A549 (cell line): ENCODE measurements around the gene TMSB10.
"Not testable (repeated sequence)": the region's sequence is repeated elsewhere in the genome, so short reads cannot be mapped to it uniquely, and the experiment has no call there.

Source experiments
- EP300 ChIP-seq, 2 experiments: fragments of >200 bp; sonication (Bioruptor Twin); formaldehyde crosslinking; IDR thresholded peaks; 2 replicates in 1 of 2; 3 replicates in 1 of 2; pipeline ENCODE4 v1.6.1; 2016 to 2017
- KDM1A ChIP-seq: fragments of 200-600 bp; sonication (generic); IDR thresholded peaks from 2 replicates; pipeline ENCODE4 v1.6.1; 2016; ENCODE audit warnings: low read depth, mild to moderate bottlenecking
- POLR2A ChIP-seq: IDR thresholded peaks from 2 replicates; pipeline ENCODE4 v1.6.1; 2012; ENCODE audit warnings: mild to moderate bottlenecking, low read length
- ZSCAN20 ChIP-seq: fragments of 250-450 bp; sonication (Bioruptor Pico); IDR thresholded peaks from 2 replicates; pipeline ENCODE4 v1.8.0; 2022; ENCODE audit warnings: mild to moderate bottlenecking, moderate library complexity
- TF ChIP-seq, protein P1 (sequence below): fragments of >200 bp; sonication (Bioruptor Twin); formaldehyde crosslinking; IDR thresholded peaks from 3 replicates; pipeline ENCODE4 v1.5.1; 2016
- TF ChIP-seq, protein P2 (sequence below): fragments of 250-450 bp; sonication (Bioruptor Pico); IDR thresholded peaks from 2 replicates; pipeline ENCODE4 v1.5.0; 2020; ENCODE audit warnings: low read depth, mild to moderate bottlenecking, moderate library complexity
- TF ChIP-seq, protein P3 (sequence below): fragments of 450-650 bp; IDR thresholded peaks from 2 replicates; pipeline ENCODE4 v1.6.1; 2014; ENCODE audit warnings: antibody characterized with exemption

DNA sequence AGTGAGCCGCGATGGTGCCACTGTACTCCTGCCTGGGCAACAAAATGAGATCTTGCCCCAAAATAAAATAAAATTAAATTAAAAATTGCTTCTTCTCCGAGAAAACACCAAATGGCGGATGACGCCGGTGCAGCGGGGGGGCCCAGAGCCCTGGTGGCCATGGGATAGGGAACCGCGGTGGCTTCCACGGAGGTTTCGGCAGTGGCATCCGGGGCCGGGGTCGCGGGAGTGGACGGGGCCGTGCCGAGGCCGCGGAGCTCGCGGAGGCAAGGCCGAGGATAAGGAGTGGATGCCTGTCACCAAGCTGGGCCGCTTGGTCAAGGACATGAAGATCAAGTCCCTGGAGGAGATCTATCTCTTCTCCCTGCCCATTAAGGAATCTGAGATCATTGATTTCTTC, 10.2 kb downstream of the TMSB10 start:
- TF ChIP-seq, protein P1, sequence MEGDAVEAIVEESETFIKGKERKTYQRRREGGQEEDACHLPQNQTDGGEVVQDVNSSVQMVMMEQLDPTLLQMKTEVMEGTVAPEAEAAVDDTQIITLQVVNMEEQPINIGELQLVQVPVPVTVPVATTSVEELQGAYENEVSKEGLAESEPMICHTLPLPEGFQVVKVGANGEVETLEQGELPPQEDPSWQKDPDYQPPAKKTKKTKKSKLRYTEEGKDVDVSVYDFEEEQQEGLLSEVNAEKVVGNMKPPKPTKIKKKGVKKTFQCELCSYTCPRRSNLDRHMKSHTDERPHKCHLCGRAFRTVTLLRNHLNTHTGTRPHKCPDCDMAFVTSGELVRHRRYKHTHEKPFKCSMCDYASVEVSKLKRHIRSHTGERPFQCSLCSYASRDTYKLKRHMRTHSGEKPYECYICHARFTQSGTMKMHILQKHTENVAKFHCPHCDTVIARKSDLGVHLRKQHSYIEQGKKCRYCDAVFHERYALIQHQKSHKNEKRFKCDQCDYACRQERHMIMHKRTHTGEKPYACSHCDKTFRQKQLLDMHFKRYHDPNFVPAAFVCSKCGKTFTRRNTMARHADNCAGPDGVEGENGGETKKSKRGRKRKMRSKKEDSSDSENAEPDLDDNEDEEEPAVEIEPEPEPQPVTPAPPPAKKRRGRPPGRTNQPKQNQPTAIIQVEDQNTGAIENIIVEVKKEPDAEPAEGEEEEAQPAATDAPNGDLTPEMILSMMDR = not testable (repeated sequence)
- TF ChIP-seq, protein P2, sequence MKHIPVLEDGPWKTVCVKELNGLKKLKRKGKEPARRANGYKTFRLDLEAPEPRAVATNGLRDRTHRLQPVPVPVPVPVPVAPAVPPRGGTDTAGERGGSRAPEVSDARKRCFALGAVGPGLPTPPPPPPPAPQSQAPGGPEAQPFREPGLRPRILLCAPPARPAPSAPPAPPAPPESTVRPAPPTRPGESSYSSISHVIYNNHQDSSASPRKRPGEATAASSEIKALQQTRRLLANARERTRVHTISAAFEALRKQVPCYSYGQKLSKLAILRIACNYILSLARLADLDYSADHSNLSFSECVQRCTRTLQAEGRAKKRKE (CRISPR knock-in tag) = not testable (repeated sequence)
- TF ChIP-seq POLR2A; KDM1A; ZSCAN20 (CRISPR knock-in tag); EP300 (IDR thresholded peaks at IDR 0.05): not testable (repeated sequence)
- TF ChIP-seq, protein P3, sequence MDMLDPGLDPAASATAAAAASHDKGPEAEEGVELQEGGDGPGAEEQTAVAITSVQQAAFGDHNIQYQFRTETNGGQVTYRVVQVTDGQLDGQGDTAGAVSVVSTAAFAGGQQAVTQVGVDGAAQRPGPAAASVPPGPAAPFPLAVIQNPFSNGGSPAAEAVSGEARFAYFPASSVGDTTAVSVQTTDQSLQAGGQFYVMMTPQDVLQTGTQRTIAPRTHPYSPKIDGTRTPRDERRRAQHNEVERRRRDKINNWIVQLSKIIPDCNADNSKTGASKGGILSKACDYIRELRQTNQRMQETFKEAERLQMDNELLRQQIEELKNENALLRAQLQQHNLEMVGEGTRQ = not testable (repeated sequence)
